Right cardiac atrium (tissue), 5 donors: ENCODE results near the gene FNDC11. TPM values are rescaled to one million over a fixed set of nuclear protein-coding genes. Genes with fewer than 3 reads are reported as not detected.

Experiments used
- ATAC-seq, 2 donors: fragments of 200-7000 bp; cut with Tn5 transposase; one replicate each; pipeline versions ENCODE4 v1.8.0 to v1.9.1; 2020; ENCODE audit warnings: moderate library complexity in 2 of 2, mild to moderate bottlenecking in 1 of 2
- DNase-seq, 3 donors: peaks; one replicate each; pipeline ENCODE4 v3.0.0-alpha.2; 2020
- H3K27ac ChIP-seq: one replicate; pipeline ENCODE4 v1.5.1; 2013; ENCODE audit warnings: mild to moderate bottlenecking, low read length, control low read depth, moderate library complexity
- H3K27me3 ChIP-seq: one replicate; pipeline ENCODE4 v1.6.1; 2013; ENCODE audit not compliant: control insufficient read depth, insufficient read depth
- H3K4me1 ChIP-seq: one replicate; pipeline ENCODE4 v1.6.1; 2013; ENCODE audit warnings: low read length; ENCODE audit not compliant: control insufficient read depth, insufficient read depth
- H3K4me3 ChIP-seq: one replicate; pipeline ENCODE4 v1.5.1; 2013; ENCODE audit warnings: low read length, control low read depth
- H3K9me3 ChIP-seq: one replicate; pipeline ENCODE4 v1.6.1; 2013; ENCODE audit warnings: low read length; ENCODE audit not compliant: control insufficient read depth
- WGBS: extraction: QIAGEN DNeasy Blood & Tissue Kit; methylation state at CpG from one replicate; pipeline ENCODE4 v1.1.7; 2013; 5-methylcytosine and 5-hydroxymethylcytosine counted together
- intact Hi-C, 4 donors: fragments of 100-400 bp; cut with DNase I; formaldehyde crosslinking; loops; one replicate each; pipeline versions ENCODE4 v1.11.0 to v1.14.0; 2022 to 2023
- polyA plus RNA-seq: library from polyadenylated mRNA; stranded (reverse); fragments of 200-250 nt; gene quantifications from one replicate; pipeline ENCODE4 v1.2.3, GENCODE V29; 2013
- total RNA-seq, 4 donors: library from RNA; stranded (reverse); fragmentation: NEBNext Ultra II Directional; extraction: Animal tissue kit (Norgen Biotek cat#: 25700); gene quantifications; one replicate each; pipeline ENCODE4 v1.2.1, GENCODE V29; 2021
- donor health status: healthy with polysubstance abuse.
- donor health status: DM: no; HTN: yes; CAD: no.
- donor health status: DM: no; HTN: no; CAD: no.
- donor health status: DM: no; HTN: yes; CAD: no; lungs with severe emphysema.
- donor health status: DM: yes; HTN: yes; CAD: no.

Gene FNDC11
- total and polyA plus RNA-seq, 5 donors: 0.09 to 0.20 (median 0.15) TPM; not detected in 1

GRCh38 chr20:63564036-63564810, 10.3 kb downstream of the FNDC11 start:
- H3K4me3 ChIP-seq: no peak overlapping the region
- ATAC-seq (no peak), DNase-seq (peak in 1 of 3 donors; percentile 46)
- no peak overlapping the region for H3K27ac ChIP-seq
- WGBS: 95% methylated on average over 62 of the region's 62 CpGs
- no peaks in the 10 kb centered on the region for H3K27me3 ChIP-seq
- no peaks in the 10 kb centered on the region for H3K4me1 ChIP-seq
- H3K9me3 ChIP-seq: no peaks in the 10 kb centered on the region
- intact Hi-C loops: no loop called here

DNA sequence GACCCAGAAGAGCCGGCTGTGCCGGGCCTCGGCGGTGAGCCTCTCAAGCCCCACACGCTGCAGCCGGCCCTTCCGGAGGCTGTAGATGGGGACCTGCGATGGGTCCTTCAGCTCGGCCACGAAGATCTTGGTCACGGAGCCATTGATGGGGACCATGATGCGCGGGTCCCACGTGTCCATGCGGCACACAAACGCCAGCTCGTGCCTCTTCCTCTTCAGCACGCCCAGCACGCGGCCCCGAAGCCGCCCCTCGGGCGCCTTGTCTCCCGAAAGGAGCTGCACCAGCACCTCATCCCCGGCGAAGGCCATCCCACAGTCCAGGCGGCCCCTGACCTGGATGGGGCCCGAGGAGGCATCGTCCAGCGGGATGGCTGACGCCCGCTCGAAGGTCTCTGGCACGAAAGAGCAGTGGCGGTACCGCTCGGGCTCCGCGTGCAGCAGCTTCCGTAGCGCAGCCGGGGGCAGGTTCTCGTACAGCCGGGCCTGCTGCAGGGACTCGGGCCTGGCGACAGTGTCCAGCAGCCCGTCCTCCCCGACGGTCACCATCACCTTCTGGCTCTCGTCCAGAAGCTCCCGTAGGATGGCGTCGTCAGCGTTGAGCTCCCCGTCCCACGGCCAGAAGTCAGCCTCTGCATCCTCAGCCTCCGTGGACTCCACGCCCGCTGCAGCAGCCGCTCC, 11.2 kb downstream of the FNDC11 start:
- Histone ChIP-seq H3K27ac (no peak overlapping the region), H3K4me1 (no peaks in the 10 kb centered on the region), H3K9me3 (no peaks in the 10 kb centered on the region), H3K27me3 (no peaks in the 10 kb centered on the region), H3K4me3 (no peak overlapping the region)
- intact Hi-C loops: no loop called here
- 95% methylated on average over 61 of the region's 61 CpGs for WGBS
- DNase-seq: peak in 1 of 3 donors; percentile 58
- no peak for ATAC-seq

- 95% methylated on average over 43 of the region's 43 CpGs for WGBS
- no peaks in the 10 kb centered on the region for H3K27me3 ChIP-seq
These were observed 11.9 kb downstream of the FNDC11 start for GRCh38 chr20:63565699-63566335.

GRCh38 chr20:63566395-63567135, 12.6 kb downstream of the FNDC11 start:
- Histone ChIP-seq H3K9me3 (no peaks in the 10 kb centered on the region), H3K27ac (no peak overlapping the region), H3K27me3 (no peaks in the 10 kb centered on the region), H3K4me3 (no peak overlapping the region), H3K4me1 (no peaks in the 10 kb centered on the region)
- intact Hi-C loops: no loop called here
- ATAC-seq: peak in 1 of 2 donors; percentile 40
- WGBS: 93% methylated on average over 46 of the region's 46 CpGs
- DNase-seq: peak in 1 of 3 donors; percentile 65

More at GRCh38 chr20:63565699-63566335, 11.9 kb downstream of the FNDC11 start:
- intact Hi-C loops: no loop called here
- Histone ChIP-seq H3K27ac (no peak overlapping the region), H3K4me3 (no peak overlapping the region), H3K9me3 (no peaks in the 10 kb centered on the region), H3K4me1 (no peaks in the 10 kb centered on the region)
- ATAC-seq (no peak), DNase-seq (no peak)

GRCh38 chr20:63567136-63567385, 13.1 kb downstream of the FNDC11 start:
- intact Hi-C loops: no loop called here
- Histone ChIP-seq H3K4me1 (no peaks in the 10 kb centered on the region), H3K9me3 (no peaks in the 10 kb centered on the region), H3K4me3 (no peak overlapping the region), H3K27me3 (no peaks in the 10 kb centered on the region), H3K27ac (no peak overlapping the region)
- WGBS: 89% methylated on average over 22 of the region's 22 CpGs
- peak in 1 of 2 donors; percentile 1 for ATAC-seq
- no peak for DNase-seq

DNA sequence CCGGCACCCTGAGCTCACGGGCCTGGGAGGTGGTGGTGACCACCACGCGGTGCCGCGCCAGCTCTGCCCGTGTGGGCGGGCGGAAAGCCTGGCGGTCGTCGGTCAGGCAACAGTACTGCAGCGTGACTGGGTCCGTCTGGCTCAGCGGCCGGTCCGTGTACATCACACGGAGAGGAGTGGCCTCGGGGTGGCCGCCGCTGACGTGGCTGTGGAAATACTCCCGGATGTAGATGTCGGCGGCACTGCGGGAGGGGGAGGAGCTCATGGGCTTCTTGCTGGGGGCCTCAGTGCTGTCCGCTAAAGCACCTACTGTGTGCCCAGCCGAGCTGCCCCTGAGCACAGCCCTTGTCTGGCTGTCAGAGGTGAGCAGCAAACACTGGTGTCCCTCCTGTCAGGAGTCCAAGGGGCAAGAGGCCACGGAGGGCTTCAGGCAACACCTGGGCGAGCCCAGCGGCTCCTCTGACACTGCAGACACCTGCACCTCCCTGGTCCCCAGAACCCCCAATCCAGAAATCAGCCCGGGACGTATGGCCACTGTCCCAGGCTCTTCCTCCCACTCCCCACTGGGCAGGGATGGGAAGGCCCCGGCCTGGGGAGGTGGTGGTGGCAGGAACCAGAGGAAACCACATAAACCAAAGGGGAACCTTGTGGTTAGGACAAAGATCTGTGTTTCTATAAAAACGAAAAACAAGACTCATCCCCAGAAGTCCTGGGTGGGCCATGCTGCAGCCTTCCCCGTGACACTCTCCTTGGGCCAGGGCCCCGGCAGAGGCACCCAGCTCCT, 13.6 kb downstream of the FNDC11 start:
- no peaks in the 10 kb centered on the region for H3K27me3 ChIP-seq
- no peak overlapping the region for H3K27ac ChIP-seq
- no peaks in the 10 kb centered on the region for H3K9me3 ChIP-seq
- no peaks in the 10 kb centered on the region for H3K4me1 ChIP-seq
- no peak overlapping the region for H3K4me3 ChIP-seq
- intact Hi-C loops: no loop called here
- WGBS: 82% methylated on average over 37 of the region's 37 CpGs
- DNase-seq: peak in 1 of 3 donors; percentile 69
- ATAC-seq: peak in 1 of 2 donors; percentile 7

GRCh38 chr20:63568170-63568981, 14.4 kb downstream of the FNDC11 start:
- DNase-seq: peak in 1 of 3 donors; percentile 47
- Histone ChIP-seq H3K4me3 (no peak overlapping the region), H3K27me3 (no peaks in the 10 kb centered on the region), H3K27ac (no peak overlapping the region), H3K9me3 (no peaks in the 10 kb centered on the region), H3K4me1 (no peaks in the 10 kb centered on the region)
- 89% methylated on average over 43 of the region's 43 CpGs for WGBS
- ATAC-seq: no peak
- intact Hi-C loops: no loop called here

- ATAC-seq (no peak), DNase-seq (peak in 1 of 3 donors; percentile 54)
- WGBS: 90% methylated on average over 46 of the region's 46 CpGs
- Histone ChIP-seq H3K9me3 (no peaks in the 10 kb centered on the region), H3K4me3 (no peak overlapping the region), H3K27me3 (no peaks in the 10 kb centered on the region), H3K27ac (no peak overlapping the region), H3K4me1 (no peaks in the 10 kb centered on the region)
- intact Hi-C loops: no loop called here
These were observed 15.3 kb downstream of the FNDC11 start for GRCh38 chr20:63568986-63569949.
